Activated naive CD4-positive, alpha-beta T cell treated with Interleukin-2 at 50 U/mL for 16 hours (primary cell): ENCODE measurements around the gene SUPT6H.

ENCODE experiments used
- DNase-seq: peaks from one replicate; pipeline ENCODE4 v3.0.0-alpha.2; 2020

SUPT6H gene

DNA sequence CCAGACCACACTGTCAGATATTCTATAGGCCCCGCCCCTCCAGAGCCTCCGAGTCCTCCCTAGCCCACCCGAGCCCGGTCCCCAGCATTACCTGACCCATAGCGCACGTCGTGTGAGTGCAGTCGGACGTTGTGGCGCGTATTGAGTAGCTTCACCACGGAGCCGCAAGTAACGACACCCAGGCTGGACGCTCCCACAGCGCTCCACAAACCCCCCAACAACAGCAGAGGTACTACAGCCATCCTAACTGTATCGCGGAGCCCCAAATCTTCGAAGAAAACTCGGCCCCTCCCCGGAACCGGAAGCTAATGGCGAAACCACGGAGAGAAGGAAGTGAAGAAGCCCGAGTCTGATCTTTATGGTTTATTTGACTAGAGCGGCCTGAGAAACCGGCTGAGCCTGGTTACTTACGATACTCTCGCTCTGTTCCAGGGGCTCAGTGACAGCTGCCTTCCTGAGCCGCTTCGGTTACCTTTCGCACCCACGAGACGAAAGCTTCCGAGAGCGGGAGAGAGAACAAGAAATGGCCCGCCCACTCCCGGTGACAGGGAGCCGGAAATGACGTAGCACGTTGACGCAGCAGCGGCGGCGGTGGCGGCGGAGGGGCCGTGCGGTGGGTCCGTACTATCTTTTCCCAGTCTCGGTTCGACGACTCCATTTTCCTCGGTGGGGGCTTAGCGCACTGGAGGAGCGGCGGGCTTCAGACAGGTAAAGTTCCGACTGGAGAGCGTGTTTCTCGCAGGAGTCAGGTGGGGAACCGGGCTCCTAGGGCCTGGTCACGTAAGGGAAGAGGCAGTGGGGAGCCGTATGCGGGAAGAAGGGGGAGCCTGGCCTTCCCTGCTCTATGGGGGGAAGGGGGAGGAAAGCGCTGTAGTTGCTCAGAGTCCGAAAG lies at the start of gene SUPT6H, which contains the start of gene SDF2:
Gene SUPT6H, plus strand, starts transcription at position 571 of the 892 bp plus-strand sequence. CDS start 11,197 bp downstream, outside the sequence.
Gene SDF2, minus strand, starts transcription at position 272 of the 892 bp plus-strand sequence. Its CDS starts 30 bp downstream, at position 242.
- peak; percentile 97 for DNase-seq

DNA sequence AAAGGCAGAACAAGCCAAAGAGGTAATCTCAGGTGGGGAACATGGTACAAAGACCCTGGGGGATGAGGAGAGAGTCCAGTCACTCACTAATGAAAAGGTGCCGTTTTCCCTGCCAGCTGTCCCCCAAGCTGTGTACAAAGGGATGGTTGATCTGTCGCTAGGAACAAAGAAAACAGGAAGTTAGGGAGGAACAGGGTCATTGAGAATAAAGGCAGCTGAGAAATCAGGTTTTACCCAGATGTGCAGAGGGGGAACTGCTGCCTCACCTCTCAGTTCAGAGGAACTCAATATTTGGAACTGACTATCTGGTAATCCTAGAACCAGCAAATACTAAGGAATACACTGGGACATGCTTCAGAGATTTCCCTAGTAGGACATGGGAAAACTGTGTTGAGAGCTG lies 49.5 kb upstream of the SUPT6H start:
- DNase-seq, result no peak

DNA sequence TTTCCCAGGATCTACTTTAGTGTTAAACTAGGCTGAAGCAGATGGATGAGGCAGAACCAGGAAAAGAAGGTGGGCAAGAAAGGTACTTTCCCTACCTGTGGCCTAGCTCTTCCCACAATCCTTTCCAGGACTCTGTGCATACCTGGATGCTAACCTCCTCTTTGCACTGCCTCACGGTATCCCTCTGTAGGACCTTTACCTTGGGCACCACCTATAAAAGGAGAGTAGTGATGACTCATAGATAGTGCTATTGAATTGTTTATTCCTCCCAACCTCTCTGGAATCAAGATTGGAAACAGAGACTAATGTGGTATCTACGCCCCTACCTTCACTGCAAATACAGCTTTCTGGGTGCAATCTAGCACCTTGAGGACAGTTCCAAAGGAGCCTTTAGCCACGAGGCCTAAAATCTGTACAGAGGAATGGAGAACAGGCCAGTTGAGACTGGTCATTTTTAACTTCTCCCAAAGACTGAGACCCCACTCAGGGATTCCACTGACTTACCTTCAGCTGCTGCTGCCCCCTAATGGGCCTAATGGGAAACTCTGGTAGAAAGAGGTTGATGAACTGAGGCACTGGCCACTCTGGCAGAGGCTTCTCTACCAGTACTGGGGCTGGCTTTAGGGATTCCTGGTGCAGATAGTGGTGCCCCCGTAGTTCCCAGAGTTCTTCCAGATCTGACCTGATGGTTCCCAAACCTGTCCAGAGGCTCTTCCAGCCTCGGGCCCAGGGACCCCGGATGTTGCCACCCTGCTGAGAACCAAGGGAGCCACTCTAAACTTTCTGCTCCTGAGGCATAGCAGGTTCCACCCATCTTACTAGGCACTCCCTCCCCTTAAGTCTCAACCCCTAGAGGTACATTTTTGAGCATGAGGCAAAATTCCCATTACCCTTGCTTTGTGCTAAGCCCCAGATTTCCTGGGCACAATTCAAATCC lies 48.8 kb upstream of the SUPT6H start:
- peak; percentile 29 for DNase-seq

DNA sequence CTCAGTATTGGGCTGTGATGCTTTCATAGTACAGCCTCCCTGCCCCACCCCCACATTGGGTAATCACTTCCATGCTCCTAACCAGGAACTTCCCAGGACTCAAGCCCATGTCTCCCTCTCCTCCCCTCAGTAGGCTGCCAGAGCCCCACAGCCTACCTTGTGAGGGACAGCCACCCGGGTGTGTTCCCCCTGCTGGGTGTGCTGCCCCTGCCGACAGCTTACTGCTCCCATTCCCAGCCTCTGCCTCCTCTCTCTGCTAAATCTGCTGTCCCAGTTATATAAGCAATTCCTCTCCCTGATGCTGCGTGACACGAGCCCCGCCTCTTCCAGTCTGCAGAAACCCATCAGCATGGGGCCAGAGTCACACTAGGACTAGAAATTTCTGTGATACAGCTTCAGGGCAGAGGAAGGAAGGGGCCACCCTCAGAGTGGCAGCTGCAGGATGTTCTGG lies 48.0 kb upstream of the SUPT6H start, which contains the start of gene RSKR:
Gene RSKR, minus strand, starts transcription at position 255 of the 451 bp plus-strand sequence. Its CDS starts 24 bp downstream, at position 231.
- no peak for DNase-seq

DNA sequence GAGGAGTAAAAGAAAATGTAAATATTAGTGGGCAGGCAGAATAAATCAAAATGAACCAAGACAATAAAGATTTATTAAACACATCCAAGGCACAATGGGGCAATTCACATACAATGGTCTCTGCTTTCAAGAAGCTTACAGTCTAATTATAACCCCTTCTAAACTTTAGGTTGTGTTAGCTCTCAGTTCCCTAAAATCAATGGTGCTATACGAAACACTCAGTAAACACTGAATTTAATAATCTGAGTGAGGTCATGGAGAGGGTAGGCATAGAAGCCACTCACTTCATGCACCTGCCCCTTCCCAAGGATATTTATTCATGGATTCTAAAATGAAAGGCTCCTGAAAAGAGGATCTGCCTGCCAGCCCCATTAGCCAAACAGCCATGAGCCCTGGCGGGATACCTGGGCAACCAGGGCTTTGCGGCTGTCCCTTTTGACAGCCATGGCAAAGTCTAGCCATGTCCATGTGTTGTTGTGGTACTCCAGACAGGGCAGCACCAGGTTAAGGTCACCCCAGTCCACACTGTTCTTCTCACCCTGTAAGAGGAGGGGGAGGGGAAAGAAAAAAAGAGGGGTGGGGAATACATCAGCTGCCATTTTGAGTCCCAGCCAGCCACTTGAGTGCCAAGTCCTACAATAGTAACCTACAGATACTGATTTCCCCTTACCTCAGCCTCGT lies 46.6 kb upstream of the SUPT6H start:
- DNase-seq, result no peak

DNA sequence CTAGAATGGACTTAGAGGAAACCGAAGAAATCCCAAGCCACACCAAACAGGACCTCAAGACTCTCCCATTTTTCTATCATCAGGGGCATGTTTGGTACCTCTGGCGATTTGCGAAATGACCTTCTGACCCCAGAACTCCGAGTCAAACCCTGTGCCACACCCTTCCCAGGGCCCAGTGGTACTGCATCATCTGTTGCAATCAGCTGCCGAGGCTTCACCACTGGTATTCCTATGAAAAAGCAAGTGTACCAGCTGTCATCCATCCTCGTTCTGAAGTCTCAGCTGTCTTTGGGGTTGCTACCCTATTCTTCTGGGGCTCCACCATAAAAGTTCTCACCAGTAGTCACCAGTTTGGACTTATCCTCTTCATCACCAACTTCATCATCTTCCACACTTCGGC lies 45.7 kb upstream of the SUPT6H start:
- DNase-seq, result no peak

DNA sequence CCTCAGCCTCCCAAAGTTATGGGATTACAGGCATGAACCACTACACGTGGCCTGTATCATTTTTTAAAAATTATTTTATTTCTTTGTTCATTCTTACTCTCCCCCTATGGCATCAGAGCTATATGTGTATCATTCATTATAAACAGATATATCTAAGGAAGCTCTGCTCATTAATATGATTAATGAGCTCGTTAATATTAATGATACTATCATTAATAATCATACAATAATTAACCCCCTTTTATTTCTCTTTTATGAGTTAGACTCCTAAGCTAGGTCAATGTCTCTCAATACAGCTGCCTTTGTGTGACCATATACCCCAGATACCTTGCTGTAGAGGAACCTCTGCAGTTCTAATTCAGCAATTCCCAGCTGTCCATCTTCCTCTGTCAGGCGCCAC lies 43.5 kb upstream of the SUPT6H start:
- DNase-seq, result no peak

DNA sequence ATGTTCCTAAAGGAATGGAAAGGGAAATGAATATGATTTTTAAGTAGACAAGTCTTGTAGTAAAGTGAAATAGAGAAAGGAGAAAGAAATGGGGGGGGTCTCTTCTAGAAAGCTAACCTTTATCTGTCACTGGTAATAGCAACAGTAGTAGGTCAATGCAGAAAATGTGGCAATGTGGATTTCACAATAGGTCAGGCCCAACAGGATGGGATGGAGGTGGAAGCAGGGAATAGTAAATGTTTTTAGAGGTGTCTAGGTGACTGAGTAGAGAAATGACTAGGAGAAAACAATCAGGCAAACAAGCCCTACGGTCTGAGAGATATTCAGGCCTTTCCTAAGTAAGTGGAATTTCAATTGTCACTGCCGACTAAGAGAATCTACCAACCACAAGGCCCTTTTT lies 42.0 kb upstream of the SUPT6H start:
- DNase-seq, result no peak

DNA sequence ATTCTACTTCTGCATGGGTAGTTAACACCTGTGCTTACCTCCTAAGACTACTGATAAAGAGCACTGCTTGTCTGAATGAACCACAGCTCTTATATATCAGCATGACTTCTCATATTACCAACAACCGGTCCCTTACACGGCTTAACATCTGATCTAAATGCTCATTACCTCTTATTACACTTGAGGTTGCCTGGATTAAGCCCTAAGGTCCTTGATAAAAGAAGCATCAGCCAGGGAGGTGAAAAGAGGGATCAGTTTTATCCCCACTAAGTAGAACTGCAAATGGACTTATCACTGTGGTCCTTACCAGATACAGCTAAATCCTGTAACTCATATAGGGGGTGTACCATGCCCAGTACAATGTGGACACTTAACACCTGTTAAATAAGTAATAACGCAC lies 39.8 kb upstream of the SUPT6H start:
- no peak for DNase-seq

DNA sequence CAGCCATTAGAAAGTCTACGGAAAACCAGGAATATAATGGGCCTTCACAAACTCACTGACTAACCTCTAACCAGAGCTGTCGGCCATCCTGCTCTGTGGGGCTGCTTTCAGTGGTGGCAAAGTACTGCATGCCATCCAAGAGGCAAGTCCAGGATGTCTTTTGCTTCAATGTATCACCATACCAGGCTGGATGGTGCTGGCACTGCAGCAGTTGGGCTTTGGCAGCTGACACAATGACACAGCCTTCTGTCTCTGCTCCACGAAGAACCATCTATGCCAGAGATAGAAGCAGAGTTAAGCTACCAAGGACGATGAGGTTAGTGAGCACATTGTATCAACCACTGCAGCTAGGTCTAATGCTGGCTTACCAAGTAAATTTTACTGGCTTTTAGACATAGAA lies 38.3 kb upstream of the SUPT6H start:
- DNase-seq, result no peak

DNA sequence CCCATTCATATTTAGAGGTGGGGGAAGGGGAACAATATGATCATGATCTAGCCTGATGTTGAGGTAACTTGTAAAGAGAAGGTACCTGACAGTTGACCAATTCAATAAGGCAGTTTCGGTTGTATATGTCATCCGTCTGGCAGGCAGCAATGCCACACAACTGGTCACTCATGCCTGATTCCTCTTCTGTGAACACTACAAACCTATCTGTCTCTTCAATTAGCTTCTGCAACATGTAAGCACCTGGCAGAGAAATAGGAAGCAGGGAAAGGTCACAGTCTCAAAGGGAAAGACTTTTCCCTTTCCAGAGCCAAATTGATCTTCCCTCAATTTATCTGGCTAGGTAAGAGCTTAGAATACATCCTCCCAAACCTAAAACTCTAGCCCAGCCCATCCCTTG lies 37.9 kb upstream of the SUPT6H start:
- no peak for DNase-seq

DNA sequence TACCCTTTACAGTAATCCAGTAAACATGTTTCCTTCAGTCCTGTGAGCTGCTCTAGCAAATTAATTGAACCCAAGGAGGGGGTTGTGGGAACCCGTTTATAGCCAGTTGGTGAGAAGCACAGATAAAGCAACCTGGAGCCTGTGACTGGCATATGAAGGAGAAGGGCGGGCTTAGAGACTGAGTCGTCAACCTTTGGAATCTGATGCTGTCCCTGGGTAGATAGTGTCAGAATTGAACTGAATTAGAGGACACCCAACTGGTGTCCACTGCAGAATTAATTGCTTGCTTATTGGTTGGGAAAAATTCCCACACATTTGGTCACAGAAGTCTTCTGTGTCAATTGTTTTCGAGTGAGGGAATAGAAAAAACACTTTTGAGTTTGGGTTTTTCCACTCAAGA lies 35.2 kb upstream of the SUPT6H start:
- no peak for DNase-seq

DNA sequence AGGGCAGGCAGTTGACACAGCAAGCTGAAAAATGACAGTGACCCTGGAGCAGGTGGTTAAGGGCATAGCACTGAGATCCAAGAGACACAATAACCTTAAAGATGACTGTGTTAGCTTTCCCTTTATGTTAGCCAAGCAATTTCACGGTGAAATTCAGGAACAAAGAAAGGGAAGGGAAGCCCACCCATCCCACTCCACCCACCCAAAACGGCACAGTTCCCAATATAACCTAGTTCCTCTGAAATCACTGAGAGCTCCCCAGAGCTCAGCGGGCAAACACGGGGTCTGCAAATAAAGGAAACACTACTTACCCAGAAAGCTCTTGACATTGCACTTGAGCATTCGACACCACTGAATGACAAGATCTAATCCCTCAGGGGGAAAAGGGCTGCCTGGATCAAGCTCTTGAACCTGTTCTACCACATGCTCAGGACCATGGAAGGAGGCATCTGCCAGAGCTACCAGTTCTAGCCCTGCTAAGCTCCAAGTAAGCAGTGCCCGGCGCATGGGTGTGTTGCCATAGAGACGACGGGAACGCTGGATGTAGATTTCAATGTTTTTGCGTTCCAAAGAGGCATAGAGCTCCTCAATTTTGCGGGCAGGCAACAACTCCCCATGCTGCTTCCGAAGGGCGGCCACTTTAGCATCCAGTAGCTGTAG lies 27.7 kb upstream of the SUPT6H start:
- DNase-seq, result no peak

DNA sequence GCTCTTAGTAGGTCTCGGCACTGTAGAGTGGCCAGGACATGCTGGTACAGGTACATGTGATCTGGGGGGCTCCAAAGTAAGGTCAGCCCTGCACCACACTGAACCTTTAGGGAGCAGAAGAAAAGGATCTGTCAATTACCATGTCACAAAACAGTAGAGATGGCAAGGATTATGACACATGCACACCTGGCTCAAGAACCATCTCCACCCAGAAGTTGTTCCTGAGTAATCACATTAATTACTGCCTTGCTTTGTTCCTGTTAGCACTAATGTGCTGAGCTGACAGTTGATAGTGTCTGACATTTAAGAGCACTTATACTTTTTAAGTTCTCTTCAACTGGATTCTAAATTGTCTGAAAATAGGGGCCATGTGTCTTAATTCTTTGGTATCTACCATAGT lies 26.5 kb upstream of the SUPT6H start:
- no peak for DNase-seq

DNA sequence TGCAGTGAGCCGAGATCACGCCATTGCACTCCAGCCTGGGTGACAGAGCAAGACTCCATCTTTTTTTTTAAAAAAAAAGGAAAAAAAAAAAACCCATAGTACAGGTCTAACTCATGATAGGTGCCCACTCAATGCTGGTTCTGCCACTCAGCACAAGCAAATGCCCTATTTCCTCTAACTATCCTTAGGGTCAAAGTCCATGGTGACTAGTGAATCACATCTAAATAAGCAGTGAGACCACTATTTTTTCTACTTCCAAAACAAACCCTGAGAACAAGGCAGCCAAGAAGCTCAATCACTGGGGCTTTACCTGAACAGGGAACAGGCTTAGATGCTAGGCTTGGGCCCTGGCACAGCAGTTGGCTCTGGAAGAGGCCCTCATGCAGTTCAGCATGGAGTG lies 20.4 kb upstream of the SUPT6H start:
- DNase-seq, result no peak

DNA sequence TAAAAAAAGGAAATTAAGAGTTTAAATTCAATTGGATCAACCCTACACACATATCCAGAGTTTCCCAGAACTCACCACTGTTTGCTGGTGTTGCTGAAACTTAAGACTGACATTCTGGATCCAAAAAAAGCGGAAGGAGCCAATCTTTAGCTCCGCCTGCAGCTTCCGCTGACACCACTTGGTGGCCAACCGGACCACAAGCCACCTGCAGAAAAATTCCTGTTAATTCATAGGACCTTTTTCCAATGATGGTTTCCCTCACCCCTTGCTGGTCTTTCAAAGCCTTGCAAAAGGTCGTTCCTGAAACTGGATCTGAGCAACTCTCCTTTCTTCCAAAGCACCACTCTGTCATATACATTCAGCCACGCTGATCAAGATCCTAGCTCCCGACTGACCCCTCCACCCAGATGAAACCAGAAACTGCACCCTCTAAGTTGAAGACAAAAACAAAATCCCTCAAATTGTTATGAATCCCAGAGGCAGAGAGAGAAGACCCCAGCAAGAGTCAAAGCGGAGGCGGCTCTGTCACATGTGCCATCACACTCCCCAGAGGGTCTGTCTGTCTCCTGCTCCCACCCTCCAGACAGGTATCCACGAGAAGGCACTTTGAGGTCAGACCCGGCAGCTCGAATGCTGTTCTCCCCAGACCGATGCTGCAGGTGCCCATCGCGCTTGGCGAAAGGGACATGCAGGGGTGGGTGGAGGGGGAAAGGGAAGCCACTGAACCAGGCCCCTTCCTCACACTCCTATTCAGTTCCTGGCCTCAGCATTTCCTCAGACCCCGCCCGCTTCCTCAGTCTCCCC lies 17.8 kb upstream of the SUPT6H start:
- peak; percentile 28 for DNase-seq

DNA sequence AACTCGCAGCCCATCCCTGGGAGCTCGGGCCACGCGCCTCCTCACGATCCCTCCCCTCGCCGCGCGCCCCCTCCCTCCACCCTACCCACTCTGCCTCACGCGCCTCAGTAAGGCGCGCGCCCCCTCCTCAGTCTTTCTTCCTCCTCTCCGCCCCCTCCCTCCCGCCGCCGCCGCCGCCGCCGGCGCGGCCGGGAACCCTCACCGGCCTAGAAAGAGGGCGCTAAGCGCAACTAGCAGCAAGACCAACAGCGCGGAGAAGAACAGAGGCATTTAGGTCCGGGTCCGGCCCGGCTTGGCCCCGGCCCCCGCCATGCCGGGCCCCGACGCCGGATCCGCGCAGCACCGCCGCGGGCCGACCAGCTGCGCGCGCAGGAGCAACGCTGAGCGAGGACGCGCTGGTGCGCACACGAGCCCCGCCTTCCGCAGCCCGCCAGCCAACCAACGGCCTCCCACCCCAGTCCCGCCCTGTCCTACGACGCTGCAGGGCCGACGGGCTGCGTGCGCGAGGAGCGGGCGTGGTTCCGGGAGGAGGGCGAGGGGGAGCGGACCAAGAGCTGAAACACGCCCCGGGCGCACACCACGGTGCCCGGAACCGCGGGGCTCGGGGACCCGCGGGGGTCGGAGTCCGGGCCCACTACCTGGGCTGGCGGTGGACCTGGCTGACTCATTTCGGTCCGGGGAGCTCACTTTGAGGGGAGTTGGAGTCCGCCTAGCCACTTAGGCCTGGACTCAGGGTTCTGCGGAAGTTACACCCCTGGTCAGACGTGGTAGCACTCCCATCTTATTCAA lies 17.0 kb upstream of the SUPT6H start, which contains the start of gene BLTP2:
Gene BLTP2, minus strand, starts transcription at position 372 of the 789 bp plus-strand sequence. Its CDS starts 102 bp downstream, at position 270.
- peak; percentile 97 for DNase-seq

DNA sequence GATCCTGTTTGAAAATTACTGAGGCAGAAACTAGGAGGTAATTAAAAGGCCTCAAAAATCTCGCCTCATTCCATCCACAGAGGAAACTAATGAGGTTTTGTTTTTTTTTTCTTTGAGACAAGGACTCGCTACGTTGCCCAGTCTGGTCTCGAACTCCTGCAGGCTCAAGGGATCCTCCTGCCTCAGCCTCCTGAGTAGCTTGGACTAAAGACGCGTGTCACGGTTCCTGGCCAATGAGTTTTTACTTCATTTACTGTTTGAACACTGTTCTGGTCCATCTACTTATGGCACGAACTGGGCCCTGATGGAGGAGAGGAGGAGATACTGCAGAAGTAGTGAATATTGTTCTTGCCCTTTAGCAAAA lies 16.4 kb upstream of the SUPT6H start:
- DNase-seq, result no peak

DNA sequence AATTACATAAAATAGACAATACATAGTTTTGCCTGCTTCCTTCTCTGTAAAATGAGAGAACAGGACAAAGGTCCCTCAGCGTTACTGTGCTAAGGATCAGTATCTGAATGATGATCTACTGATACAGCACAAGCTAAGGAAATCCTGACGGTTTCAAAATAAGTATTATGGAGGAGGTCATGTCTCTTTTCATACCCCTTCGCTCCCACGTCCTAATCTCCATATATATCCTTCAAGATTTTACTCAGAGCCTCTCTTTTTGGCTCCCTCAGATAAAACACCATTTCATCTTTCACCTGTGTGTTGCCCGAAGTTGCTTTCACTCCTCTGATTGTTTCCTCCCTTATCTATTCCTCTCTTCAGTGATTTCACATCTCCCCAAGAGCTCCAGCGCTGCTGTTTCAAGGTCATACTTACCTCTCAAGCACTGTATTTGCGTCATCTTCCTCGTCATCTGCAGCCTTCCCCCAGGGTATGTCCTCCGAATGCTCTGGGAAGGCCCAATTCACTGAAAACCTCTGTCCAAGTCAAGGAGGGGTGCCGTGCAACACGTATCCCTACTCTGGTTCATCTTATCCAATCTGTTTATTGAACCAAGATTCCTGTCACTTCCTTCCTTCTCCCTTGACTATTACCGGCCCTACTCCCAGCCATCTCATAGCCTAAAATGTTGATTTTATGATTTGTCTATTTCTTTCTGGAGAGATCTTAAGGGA lies 15.8 kb upstream of the SUPT6H start:
- no peak for DNase-seq

DNA sequence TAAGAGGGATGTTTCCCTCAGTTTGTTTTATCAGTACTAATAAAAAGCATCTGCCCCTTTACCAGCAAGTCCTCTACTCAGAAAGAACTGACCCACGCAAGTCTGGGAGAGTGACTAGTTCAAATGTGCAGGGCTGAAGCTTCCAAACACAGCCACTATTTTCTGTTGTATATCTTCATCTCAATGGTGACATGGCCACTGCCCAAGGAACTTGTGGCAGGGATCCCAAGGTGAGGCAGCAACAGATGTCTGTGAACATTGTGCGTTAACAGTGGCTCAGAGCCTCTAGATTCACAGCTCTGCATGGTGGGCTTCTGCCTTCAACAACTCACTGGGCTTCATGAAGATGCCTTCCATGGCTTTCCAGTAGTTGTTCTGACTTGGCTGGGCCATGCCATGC lies 13.3 kb upstream of the SUPT6H start:
- no peak for DNase-seq
